Measurements from ENCODE around the gene NT5C. TPM values are rescaled to one million over a fixed set of nuclear protein-coding genes. Genes with fewer than 3 reads are reported as not detected.

The NT5C gene
- total RNA-seq, 2 experiments from 2014 or later = 107 to 259 TPM

GRCh38 chr17:75152523-75152921 is 21.0 kb upstream of the NT5C start:
- H3K27ac ChIP-seq (ENCODE audit: low read depth, low read length, poor library complexity, severe bottlenecking) = peak overlapping the region; percentile 56
- no peaks in the 10 kb centered on the region for H3K9me3 ChIP-seq (ENCODE audit: low read length)
- no TSS peak for BruUV-seq (replicated peaks)
- H3K4me1 ChIP-seq (ENCODE audit: insufficient read depth, low read length, poor library complexity, severe bottlenecking) = peaks cover 24% of the 10 kb centered on the region
- H4K20me1 ChIP-seq (ENCODE audit: insufficient read depth, low read length) = peaks cover 15% of the 10 kb centered on the region; the same call in 1 of the 2 replicates
- H3K79me2 ChIP-seq (ENCODE audit: insufficient read depth, low read depth, low read length) = peaks cover 64% of the 10 kb centered on the region
- no peak overlapping the region; the same call in 1 of the 2 replicates for H2AFZ ChIP-seq (ENCODE audit: low read length)
- no peak for DNase-seq (ENCODE audit: low spot score)
- intact Hi-C loops (cut with micrococcal nuclease; ENCODE audit: unreplicated experiment) = loop anchor here (2.0 kb wide), 2 partner anchors 18 to 38 kb away; no protein-coding TSS in a partner anchor
- peaks cover 38% of the 10 kb centered on the region for H3K36me3 ChIP-seq (ENCODE audit: insufficient read depth, low read length)
- CTCF ChIA-PET (ENCODE audit: unreplicated experiment) = no interaction called here
- peak overlapping the region; percentile 75 for H3K4me3 ChIP-seq (ENCODE audit: low read depth, low read length, poor library complexity, severe bottlenecking)
- TF ChIP-seq CTCF (conservative IDR thresholded peaks at IDR 0.05; ENCODE audit: low read length) = no peak
- TF ChIP-seq EZH2phosphoT487 (IDR thresholded peaks at IDR 0.05; ENCODE audit: borderline replicate concordance, low read depth, low read length) = no peak
- POLR2A ChIA-PET = interaction anchor here (1.0 to 1.1 kb wide), 2 partner anchors 14 to 53 kb away, joined by 3 to 4 read pairs; partner anchors contain the start of gene NUP85
- H3K4me2 ChIP-seq (ENCODE audit: low read length) = peak overlapping the region; percentile 95
- H3K9me2 ChIP-seq (ENCODE audit: insufficient read depth, low read length) = no peaks in the 10 kb centered on the region

- intact Hi-C loops (cut with micrococcal nuclease; ENCODE audit: unreplicated experiment) = loop anchor here (2.0 kb wide), 2 partner anchors 19 to 37 kb away; no protein-coding TSS in a partner anchor
- TF ChIP-seq CTCF (conservative IDR thresholded peaks at IDR 0.05; ENCODE audit: low read length) (no peak), EZH2phosphoT487 (IDR thresholded peaks at IDR 0.05; ENCODE audit: borderline replicate concordance, low read depth, low read length) (no peak)
- CTCF ChIA-PET (ENCODE audit: unreplicated experiment) = no interaction called here
- H3K4me2 ChIP-seq (ENCODE audit: low read length) = peak overlapping the region; percentile 95
- peak; percentile 48 for DNase-seq (ENCODE audit: low spot score)
- no peaks in the 10 kb centered on the region for H3K9me2 ChIP-seq (ENCODE audit: insufficient read depth, low read length)
- H3K4me1 ChIP-seq (ENCODE audit: insufficient read depth, low read length, poor library complexity, severe bottlenecking) = peaks cover 24% of the 10 kb centered on the region
- peak overlapping the region; percentile 75 for H3K4me3 ChIP-seq (ENCODE audit: low read depth, low read length, poor library complexity, severe bottlenecking)
- no peak overlapping the region for H3K27ac ChIP-seq (ENCODE audit: low read depth, low read length, poor library complexity, severe bottlenecking)
- H3K36me3 ChIP-seq (ENCODE audit: insufficient read depth, low read length) = peaks cover 44% of the 10 kb centered on the region
- POLR2A ChIA-PET = interaction anchor here (0.6 kb wide), 1 partner anchor 1169 kb away, joined by 5 read pairs; no protein-coding TSS in a partner anchor
- no peaks in the 10 kb centered on the region for H3K9me3 ChIP-seq (ENCODE audit: low read length)
- H4K20me1 ChIP-seq (ENCODE audit: insufficient read depth, low read length) = peaks cover 15% of the 10 kb centered on the region; the same call in 1 of the 2 replicates
- H3K79me2 ChIP-seq (ENCODE audit: insufficient read depth, low read depth, low read length) = peaks cover 64% of the 10 kb centered on the region
- H2AFZ ChIP-seq (ENCODE audit: low read length) = no peak overlapping the region
- BruUV-seq (replicated peaks) = no TSS peak
Measured at GRCh38 chr17:75151930-75152329, 20.4 kb upstream of the NT5C start.

- no peak overlapping the region for H3K27ac ChIP-seq (ENCODE audit: low read depth, low read length, poor library complexity, severe bottlenecking)
Measured at GRCh38 chr17:75147878-75148546, 16.5 kb upstream of the NT5C start.

More at GRCh38 chr17:75147878-75148546, 16.5 kb upstream of the NT5C start:
- POLR2A ChIA-PET = interaction anchor here (0.6 to 1.2 kb wide), 6 partner anchors 14 to 233 kb away, joined by 3 to 7 read pairs (median 4); no protein-coding TSS in a partner anchor
- no peak for TF ChIP-seq EZH2phosphoT487 (IDR thresholded peaks at IDR 0.05; ENCODE audit: borderline replicate concordance, low read depth, low read length)
- TF ChIP-seq CTCF (conservative IDR thresholded peaks at IDR 0.05; ENCODE audit: low read length) = no peak
- H3K4me1 ChIP-seq (ENCODE audit: insufficient read depth, low read length, poor library complexity, severe bottlenecking) = peaks cover 14% of the 10 kb centered on the region
- H2AFZ ChIP-seq (ENCODE audit: low read length) = no peak overlapping the region
- H3K79me2 ChIP-seq (ENCODE audit: insufficient read depth, low read depth, low read length) = peaks cover 53% of the 10 kb centered on the region
- peaks cover 13% of the 10 kb centered on the region; the same call in 1 of the 2 replicates for H4K20me1 ChIP-seq (ENCODE audit: insufficient read depth, low read length)
- H3K9me2 ChIP-seq (ENCODE audit: insufficient read depth, low read length) = no peaks in the 10 kb centered on the region
- H3K4me3 ChIP-seq (ENCODE audit: low read depth, low read length, poor library complexity, severe bottlenecking) = no peak overlapping the region
- H3K36me3 ChIP-seq (ENCODE audit: insufficient read depth, low read length) = peaks cover 82% of the 10 kb centered on the region
- H3K9me3 ChIP-seq (ENCODE audit: low read length) = no peaks in the 10 kb centered on the region
- DNase-seq (ENCODE audit: low spot score) = no peak
- intact Hi-C loops (cut with micrococcal nuclease; ENCODE audit: unreplicated experiment) = no loop called here
- BruUV-seq (replicated peaks) = no TSS peak
- CTCF ChIA-PET (ENCODE audit: unreplicated experiment) = interaction anchor here (0.5 kb wide), 1 partner anchor 67 kb away, joined by 3 read pairs; no protein-coding TSS in a partner anchor
- H3K4me2 ChIP-seq (ENCODE audit: low read length) = no peak overlapping the region

Measured in OCI-LY7 (cell line).